Body of pancreas (tissue), 4 donors: ENCODE data around the gene ICA1L.

Experiments used
- CTCF ChIP-seq, 7 experiments: fragments of 450-650 bp in 4 of 7; fragments of 200-600 bp in 3 of 7; sonication (generic) in 3 of 7; IDR thresholded peaks; one replicate each; pipeline ENCODE4 v1.5.1; 2016 to 2019; ENCODE audit warnings: antibody characterized with exemption in 7 of 7
- POLR2A ChIP-seq, 3 donors: fragments of 450-650 bp; IDR thresholded peaks; one replicate each; pipeline ENCODE4 v1.6.1; 2016; ENCODE audit warnings: antibody characterized with exemption in 3 of 3, mild to moderate bottlenecking in 2 of 3

GRCh38 chr2:202758128-202758527 is 113.4 kb downstream of the ICA1L start:
- TF ChIP-seq CTCF (IDR thresholded peaks at IDR 0.05) (no peak), POLR2A (IDR thresholded peaks at IDR 0.05) (no peak)
